ENCODE results near the gene KTN1.

Gene KTN1

DNA sequence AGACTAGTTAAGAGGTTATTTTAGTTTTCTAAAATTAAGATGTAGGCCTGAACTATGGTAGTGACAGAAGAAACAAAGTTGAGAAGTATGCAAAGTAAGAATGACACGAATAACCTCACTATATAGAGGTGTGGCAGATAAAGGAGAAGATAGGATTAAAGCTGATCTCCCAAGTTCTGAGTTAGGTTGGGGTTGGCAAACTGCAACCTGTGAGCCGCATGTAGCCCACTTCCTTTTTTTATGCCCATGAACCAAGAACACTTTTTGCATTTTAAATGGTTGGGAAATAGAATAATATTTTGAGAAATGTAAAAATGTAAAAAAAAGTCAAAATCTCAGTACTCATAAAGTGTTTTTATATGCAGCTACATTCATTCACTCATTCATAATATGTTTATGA is 34.3 kb downstream of the KTN1 start:
- DNase-seq, result no peak

DNA sequence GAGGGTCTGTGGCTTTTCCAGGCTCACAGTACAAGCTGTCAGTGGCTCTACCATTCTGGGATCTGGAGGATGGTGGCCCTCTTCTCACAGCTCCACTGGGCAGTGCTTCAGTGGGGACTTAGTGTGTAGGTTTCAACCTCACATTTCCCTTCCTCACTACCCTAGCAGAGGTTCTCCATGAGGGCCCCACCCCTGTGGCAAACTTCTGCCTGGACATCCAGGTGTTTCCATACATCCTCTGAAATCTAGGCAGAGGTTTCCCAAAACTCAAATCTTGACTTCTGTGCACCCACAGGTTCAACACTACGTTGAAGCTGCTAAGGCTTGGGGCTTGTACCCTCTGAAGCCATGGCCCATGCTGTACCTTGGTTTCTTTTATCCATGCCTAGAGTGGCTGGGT is 40.3 kb downstream of the KTN1 start:
- DNase-seq, result no peak

DNA sequence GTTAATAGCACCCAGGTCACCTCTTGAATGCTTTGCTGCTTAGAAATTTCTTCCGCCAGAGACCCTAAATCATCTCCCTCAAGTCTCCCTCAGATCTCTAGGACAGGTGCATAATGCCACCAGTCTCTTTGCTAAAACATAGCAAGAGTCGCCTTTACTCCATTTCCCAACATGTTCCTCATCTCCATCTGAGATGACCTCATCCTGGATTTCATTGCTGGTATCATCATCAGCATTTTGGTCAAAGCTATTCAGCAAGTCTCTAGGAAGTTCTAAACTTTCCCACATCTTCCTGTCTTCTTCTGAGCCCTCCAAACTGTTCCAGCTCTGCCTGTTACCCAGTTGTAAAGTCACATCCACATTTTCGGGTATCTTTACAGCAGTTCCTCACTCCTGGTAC is 41.0 kb downstream of the KTN1 start:
- no peak for DNase-seq

DNA sequence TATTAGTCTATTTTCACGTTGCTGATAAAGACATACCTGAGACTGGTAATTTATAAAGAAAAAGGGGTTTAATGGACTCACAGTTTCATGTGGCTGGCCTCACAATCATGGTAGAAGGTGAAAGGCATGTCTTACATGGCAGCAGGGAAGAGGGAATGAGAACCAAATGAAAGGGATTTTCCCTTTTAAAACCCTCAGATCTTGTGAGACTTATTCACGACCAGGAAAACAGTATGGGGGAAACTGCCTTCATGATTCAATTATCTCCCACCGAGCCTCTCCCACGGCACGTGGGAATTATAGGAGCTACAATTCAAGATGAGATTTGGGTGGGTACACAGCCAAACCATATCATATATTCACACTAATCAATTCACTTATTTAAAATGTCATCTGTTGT is 41.4 kb downstream of the KTN1 start:
- no peak for DNase-seq

DNA sequence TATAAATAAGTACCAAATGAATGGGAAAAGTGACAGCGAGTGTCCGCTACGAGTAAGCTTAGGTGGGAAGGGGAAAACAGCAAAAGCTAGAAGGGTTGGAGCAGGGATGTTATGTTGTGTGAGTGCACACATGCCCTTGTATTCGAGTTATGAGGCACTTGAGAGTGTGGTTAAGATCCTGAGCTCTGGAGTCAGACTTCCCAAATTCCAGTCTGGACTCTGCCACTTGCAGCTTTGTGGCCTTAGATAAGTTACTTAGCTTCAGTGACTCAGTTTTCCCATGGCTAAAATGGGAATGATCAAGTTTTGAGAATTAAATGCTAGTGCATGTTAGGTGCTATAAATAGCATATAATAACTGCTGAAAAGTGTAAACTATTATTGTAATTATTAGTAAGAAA is 44.9 kb downstream of the KTN1 start:
- no peak for DNase-seq

DNA sequence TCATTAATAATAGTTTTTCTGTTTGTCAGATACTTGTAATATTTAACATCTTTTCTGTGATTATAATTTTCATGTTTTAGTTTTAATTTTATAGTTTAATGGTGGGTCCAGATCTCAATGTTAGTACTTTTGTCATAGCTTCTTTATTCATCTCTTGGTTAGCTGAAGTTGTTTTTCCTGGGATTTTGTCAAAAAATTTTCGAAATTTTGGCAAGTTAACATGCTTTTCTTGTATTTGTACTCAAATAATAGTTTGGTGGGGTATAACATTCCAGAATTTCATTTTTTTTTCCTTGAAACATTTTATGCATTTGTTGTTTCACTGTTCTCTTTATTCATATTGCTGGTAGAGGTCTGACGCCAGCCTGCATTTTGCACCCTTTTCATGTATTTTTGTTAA is 45.5 kb downstream of the KTN1 start:
- no peak for DNase-seq

DNA sequence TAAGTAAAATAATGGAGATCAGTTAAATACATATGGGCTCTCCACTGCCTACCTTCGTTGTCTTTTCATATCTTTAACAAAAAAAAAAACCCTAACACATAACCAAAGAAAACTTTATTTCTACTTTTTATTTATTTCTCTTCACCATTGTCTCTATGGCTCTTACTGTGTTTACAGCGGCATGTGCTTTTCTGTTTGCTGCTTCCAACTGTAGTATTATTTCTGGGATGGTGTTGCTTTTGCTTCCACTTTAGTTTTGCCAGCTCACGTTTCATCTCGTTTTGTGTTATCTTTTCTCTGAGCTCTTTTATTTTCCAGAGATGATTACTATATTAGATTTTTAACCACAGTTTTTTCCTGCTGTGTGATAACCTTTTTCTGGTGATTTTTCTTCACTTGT is 46.1 kb downstream of the KTN1 start:
- no peak for DNase-seq

DNA sequence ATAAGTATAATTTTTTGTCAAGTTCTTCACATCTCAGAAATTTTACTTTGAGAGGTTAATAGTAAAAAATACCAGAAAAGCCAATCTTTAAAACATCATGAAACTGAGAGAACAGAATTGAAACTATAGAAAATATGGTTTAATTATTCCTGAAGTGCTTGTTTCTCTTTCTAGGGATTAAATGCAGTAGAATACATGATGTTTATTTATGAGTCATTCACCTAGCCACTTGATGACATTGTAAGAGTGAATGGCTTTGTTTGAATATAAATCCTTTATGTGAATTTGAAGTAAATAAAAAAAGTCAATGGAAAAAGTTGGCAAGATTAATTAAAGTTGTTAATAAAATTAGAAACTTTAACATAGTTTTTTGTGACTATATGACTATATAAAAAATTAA is 48.4 kb downstream of the KTN1 start:
- no peak for DNase-seq

DNA sequence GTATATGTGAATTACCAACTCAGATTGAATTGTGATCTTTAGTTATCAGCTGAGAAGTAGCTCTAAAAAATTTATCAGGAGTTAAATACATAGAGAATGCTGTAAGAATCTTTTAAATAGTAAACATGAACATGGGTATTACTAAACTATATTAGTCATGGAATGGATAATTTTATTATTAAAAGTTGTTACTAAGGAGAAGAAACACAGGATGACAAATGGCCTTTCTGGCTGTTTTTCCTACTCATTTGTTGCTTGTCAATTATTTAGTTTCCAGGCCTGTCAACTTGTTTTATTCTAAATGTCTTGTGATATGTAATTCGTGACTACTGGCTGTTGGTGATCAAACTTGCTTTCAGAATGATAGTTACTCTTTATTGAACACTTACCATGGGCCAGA is 58.7 kb downstream of the KTN1 start:
- no peak for DNase-seq

DNA sequence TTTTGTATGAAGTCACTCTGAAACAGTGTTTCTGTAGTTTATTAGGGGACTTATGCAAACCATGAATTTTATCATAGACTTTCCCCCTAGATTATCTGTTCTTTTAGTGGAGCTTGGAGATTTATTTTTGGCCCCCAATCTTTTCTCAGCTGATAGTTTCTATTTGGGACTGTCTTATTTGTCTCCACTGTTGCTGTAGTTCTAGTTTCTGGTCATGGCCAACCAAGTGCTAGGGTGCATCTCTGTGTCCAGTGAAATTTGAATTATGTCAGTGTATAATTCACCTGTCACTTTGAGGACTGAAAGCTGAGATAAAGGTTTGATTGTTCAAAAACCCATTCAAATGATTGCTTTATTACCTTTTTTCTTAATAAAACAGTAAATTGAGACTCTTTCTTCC is 61.3 kb downstream of the KTN1 start:
- no peak for DNase-seq

DNA sequence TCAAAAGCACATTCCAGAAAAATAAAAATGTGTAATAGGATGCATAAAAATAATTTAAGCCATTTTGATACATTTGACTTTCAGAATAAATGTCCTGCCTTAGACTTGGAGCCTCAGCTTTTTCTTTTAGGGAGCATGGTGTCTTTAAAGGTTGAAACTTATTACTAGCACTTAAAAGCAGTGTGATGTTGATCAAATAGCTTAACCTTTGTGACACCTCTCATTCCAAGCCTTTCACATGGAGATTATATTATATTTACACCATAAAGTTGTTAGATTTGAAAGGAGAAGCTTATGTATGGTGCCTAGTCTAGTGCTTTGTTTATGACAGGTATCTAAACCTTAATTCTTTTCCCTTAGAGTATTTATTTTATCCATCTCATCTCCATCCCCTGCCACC is 61.9 kb downstream of the KTN1 start:
- DNase-seq, result no peak

DNA sequence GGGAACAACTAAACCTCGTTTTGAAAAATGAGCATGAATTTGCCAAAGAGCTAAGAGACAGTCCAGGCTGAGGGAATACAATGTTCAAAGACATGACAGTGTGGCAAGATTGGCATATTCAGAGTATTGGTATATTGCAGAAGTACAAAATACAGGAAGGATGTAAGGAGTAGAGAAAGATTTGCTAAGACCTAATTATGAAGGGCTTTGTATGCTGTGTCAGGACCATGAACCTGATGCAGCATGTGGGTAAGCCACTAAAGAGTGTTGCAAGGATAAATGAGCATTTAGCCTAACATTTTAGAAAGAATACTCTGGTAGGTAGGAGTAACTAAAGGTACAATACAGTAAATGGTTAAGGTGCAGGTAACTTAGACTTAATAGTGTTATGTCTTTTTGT is 65.1 kb downstream of the KTN1 start:
- no peak for DNase-seq

DNA sequence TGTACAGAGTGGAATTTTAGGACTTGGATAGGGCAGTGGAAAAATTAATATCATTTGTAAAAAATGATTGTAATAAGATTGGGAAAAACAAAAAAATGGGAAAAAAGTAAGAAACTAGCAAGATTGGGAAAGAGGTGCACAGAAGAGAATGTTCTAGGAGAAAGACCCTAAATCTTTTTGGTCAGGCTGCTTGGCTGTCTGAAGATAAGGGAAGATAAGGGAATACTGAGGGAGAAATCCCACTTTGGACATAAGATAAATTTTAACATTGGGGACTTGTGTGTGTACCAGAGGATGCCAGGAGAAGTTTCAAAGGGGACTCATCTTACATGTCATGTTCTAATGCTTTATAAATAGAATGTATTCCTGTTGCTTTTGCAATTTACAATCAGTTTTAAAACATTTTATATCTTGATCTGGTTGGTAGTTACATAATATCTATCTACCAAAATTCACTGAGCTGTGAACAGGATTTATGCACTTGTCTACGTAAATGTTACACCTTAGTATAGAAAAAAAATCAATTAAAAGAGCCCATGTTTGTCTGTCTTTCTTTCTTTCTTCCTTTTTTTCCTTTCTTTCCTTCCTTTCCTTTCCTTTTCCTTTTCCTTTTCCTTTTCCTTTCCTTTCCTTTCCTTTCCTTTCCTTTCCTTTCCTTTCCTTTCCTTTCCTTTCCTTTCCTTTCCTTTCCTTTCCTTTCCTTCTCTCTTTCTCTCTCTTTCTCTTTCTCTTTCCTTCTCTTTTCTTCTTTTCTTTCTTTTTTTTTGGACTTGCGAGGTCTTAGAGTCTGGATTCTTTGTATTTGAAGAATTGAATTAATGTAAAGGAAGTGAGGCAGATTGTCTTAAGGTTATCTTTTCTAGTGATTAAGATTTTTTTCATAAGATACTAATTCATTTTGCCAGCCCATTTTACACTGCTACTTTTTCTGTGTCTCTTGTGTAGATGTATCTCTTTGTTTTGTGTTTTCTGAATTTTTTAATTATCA is 66.1 kb downstream of the KTN1 start:
- DNase-seq, result no peak

DNA sequence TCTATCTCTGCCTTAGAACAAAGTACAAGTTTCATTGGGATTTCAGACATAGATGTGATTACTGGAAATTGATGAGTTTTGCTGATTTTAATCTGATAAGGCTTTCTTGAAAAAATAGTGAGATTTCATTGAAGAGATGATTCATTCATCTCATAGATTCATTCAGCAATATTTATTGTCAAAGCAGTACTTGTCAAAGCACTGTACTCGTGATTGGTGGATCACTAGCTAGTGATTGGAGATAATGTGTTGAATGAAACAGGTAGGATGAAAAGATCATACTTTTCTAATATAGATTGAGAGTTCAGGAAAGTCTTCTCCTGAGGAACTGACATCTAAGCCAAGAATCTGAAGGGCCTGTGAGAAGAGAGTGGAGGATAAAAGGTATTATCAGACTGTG is 71.0 kb downstream of the KTN1 start:
- DNase-seq, result no peak

DNA sequence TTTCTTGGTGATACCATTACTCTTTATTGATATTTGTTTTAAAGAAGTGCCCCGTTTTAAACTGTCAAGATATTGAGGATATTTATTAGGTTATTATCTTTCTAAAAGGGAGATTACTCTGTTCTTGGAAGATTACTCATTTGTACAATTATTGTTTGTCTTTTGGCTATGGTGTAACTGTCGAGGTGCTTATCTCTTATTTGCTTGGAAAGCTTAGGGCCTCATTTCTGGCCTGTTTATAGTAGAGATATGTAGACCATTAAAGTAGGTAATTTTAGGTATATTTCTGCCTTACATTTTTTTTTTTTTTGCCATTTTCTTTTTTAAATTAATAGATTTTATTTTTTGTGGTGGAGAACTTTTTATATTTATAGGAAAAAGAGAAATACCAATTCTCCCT is 74.2 kb downstream of the KTN1 start:
- DNase-seq, result no peak

DNA sequence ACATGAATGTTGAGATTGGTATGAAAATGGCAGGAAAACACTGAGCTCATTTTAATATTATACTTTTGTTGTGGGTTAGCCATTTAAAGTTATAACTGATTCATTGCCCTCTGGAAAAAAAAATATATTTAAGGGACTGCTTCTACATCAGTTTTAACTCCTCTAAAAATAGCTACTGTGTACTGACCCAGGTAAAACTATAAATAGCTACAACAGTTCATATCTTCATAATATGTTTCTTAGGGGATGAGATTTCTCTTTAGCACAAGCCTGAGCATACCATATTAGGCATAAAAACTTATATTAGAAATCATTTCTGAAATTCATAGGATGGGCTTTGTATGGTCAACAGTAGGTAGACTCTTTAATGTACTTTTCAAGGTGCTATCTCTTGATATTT is 81.0 kb downstream of the KTN1 start:
- DNase-seq, result no peak

DNA sequence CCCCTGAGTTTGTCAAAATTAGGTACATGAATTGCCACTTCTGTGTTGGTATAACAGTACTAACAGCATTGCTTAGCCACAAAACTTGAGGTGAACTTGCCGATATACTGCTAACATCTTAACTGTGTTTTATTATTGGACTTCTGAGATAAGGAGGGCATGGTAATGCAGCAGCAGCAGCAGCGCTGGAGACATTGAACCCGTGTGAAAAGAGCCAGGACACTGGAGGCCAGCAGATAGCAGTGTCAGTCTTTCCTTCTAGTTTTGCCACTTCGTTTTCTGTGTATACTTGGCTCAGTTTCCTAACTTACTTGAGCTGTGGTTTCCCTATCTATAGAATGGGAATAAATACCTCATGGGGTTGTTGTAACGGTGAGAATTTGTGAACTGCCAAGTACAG is 82.7 kb downstream of the KTN1 start:
- DNase-seq, result no peak

DNA sequence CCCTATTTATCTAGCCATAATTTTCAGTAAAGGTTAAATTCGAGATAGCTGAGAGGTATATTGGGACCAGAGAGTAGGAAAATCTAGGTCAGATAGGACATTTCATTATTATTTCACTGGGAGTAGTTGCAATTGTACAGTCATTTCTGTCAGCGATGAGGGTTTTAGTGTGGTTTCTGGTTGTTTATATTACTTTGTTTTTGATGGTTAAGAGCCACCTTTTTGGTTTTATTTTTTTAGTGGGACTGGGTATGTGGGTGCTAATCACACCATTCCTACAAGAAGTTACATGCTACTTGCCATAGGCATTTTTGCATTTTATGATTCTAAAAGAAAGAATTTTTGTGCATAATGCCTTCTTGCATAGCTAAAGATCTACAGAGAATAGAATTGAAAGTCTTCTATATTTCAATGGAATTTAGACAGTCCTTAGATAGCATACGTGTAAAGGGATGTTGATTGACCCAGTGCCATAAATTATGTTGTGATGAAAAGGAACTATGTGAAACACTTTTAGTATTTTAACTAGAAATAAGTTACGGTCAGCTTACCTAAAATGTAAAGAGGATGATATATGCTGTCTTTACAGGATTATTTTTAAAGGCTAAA is 85.2 kb downstream of the KTN1 start:
- no peak for DNase-seq

DNA sequence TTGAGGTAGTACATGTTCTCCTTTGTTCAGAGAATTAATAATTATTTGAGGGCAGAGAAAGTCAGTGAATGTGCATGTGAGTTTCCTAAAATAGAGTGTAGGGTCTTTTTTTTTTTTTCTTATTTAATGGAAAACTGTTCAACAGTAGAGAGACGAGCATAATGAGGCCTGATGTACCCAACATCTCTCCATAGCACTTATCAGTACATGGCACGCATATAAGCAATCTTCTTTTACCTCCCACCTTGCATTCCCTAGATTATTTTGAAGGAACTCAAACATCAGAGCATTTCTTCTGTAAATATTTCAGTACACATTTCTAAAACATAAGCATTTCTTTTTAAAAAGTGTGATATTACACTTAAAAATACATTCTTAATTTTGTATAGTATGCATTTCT is 87.8 kb downstream of the KTN1 start:
- DNase-seq, result no peak

DNA sequence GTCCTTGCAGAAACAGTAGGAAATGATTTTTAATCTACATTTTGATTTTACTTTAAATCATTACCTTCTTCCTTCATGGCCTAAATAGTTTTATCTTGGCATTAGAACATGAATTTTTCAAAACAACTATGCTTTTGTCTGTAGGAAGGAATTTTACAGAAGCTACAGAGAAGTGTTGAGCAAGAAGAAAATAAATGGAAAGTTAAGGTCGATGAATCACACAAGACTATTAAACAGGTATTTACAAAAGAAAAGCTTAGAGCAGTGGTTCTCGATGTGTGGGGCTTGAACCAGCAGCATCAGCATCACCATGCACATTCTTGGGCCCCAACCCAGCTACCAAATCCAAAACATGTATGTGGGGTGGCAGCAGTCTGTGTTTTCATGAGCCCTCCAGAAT is 91.6 kb downstream of the KTN1 start:
- DNase-seq, result no peak

DNA sequence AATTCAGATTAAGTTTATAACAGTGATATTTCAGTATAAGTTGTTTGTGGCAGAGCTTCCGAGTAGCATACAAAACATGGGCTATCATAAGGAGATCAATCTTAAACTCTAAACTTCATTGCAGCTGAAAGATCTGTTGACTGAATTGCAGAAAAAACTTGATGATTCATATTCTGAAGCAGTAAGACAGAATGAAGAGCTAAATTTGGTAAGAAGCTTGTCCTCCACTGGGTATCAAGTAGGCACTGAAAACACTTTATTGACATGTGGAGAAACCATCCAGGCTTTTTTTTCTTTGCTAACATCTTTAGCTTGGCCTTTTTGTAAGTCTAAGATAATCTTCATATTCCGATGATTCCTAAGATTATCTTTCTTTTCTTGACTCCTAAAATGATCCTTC is 93.0 kb downstream of the KTN1 start:
- DNase-seq, result no peak

DNA sequence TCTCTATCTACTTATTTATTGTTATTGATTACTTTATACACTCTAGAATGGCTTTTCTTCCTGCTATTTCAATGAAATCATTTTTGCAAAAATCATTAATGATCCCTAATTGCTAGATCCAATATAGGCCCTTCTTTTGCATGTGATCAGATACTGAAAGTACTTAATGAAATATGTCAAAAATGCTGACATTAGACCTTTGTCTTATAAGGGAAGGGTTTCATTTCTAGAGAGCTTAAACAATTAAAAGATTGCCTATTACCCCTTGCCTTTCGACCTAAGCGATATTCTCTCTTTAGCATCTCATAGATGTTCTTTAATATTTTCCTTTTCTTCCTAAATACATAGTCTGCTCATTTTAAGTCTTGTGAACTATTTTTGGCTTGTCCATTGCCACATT is 101.1 kb downstream of the KTN1 start:
- no peak for DNase-seq

DNA sequence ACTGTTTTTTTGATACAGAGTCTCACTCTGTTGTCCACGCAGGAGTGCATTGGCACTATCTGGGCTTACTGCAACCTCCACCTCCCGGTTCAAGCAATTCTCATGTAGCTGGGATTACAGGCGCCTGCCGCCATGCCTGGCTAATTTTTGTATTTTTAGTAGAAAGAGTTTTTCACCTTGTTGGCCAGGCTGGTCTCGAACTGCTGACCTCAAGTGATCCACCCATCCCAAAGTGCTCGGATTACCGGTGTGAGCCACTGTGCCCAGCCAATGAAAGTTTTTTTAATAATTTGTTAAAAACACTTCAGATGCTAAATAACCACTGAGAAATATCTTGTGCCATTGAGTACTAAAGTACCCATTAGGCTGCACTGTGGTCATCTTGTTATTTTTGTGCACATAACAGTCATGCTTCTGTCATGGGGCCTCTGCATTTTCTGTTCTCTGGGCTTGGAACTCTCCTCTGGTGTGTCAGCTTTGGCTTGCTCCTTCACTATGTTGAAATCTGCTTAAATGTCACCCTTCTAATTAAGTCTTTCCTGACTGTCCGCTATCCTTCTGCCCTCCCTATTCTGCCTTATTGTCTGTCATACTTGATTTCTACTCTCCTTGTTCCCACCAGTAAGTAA is 105.1 kb downstream of the KTN1 start:
- no peak for DNase-seq

DNA sequence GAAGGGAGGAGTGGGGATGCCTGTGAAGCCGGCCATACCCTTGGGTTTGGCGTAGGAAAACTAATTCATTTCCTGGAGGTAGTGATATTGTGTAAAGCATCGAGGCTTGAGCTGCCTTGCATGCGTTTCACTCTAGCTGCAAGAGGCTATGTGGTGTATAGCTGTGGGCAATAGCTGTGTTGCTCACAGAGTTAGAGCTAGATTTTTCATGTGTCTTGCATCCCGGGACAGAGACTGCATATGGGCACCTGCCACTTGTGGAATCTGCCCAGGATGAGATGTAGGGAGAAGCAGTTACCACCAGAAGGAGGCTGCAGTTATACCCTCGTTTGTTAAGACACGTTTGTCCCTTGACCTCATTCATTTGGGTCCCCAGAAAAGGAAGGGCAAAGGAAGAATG is 106.7 kb downstream of the KTN1 start:
- no peak for DNase-seq
